IPS-NIHi11 (cell line): Measurements from ENCODE around the gene PRELP.
"Not testable (repeated sequence)": the region's sequence is repeated elsewhere in the genome, so short reads cannot be mapped to it uniquely, and the experiment has no call there.

Experiments used
- DNase-seq: peaks from one replicate; pipeline ENCODE4 v3.0.0; 2012; ENCODE audit warnings: mixed read lengths, low spot score

The PRELP gene

GRCh38 chr1:203508463-203509073, 33.0 kb downstream of the PRELP start:
- no peak for DNase-seq

DNA sequence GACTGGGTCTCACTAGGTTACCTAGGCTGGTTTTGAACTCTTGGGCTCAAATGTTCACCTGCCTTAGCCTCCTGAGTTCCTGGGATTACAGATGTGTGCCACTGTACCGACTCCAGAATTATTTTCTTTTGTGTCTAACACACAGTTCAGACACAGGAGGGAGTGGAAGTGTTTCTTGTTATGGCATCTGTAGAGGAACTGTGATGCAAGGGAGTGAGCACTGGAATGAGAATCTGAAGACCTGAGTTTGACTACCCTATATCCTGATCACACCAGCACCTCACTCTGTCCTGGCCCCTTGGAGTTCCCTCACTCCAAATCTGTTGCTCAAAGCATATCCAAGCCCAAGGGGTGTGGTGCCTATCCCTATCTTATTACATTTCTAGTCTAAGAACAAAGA, 33.5 kb downstream of the PRELP start:
- DNase-seq = no peak

DNA sequence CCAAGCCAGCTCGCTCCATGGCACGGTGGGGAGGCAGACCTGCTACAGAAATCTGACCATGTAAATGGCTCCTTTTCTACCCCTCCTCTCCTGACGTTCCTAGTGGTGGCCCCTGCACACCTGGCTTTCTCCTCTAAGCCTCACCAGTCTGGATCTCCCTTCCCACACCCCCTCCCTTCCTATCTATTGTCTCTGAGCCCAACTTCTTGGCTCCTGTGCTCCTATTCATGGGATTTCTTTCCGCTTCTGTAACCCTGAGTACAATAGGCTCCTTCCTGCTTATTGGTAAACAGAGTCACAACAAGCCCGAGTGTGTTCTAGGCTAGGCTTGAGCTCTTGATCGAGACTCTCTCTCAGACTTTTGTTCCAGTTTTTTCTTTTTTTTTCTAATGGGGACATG, 35.9 kb downstream of the PRELP start:
- DNase-seq = no peak

GRCh38 chr1:203511930-203512329, 36.3 kb downstream of the PRELP start:
- DNase-seq = no peak

GRCh38 chr1:203512517-203512847, 36.9 kb downstream of the PRELP start:
- no peak for DNase-seq

GRCh38 chr1:203512848-203513584, 37.4 kb downstream of the PRELP start:
- peak; percentile 42 for DNase-seq

DNA sequence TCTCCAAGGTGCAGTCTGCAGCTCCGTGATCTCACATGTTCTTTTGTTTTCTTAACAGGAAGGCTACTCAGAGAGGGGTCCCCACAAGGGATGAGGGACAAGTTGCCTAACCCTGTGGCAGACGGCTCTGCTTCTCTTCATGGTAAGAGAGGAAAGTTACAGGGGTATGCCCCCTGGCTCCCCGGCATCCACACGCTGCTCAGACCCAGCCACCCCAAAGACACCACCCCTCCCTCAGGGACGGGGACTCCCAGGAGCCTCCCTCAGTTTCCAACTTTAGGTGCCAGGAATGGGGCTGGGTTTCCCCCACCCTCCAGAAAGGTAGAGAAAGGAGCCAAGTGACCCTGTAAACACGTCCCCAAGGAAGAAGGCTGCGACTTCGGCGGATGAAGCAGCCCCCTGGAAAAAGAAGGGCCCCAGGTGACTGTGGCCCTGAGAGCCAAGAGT, 38.0 kb downstream of the PRELP start:
- no peak for DNase-seq

- DNase-seq = no peak
These were observed 40.6 kb downstream of the PRELP start for GRCh38 chr1:203516184-203516583.

DNA sequence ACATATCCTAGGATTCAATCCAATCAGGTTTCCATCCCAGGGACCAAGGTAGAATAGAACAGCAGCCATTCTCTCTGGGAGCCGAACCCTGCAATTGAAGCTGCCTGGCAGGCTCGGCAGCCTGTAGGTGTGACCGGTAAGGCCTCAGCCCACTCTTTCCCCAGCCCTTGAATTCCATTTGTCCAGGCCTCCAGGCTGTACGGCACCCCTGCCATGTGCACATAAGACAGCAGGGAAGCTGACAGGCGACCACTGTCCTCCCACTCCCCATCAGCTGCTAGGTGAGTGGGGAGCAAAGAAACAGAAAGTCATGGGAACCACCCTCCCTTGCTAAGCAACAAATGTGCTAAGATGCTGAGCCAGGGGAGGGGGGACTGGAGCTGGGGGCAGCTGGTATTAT, 41.3 kb downstream of the PRELP start:
- DNase-seq = no peak

DNA sequence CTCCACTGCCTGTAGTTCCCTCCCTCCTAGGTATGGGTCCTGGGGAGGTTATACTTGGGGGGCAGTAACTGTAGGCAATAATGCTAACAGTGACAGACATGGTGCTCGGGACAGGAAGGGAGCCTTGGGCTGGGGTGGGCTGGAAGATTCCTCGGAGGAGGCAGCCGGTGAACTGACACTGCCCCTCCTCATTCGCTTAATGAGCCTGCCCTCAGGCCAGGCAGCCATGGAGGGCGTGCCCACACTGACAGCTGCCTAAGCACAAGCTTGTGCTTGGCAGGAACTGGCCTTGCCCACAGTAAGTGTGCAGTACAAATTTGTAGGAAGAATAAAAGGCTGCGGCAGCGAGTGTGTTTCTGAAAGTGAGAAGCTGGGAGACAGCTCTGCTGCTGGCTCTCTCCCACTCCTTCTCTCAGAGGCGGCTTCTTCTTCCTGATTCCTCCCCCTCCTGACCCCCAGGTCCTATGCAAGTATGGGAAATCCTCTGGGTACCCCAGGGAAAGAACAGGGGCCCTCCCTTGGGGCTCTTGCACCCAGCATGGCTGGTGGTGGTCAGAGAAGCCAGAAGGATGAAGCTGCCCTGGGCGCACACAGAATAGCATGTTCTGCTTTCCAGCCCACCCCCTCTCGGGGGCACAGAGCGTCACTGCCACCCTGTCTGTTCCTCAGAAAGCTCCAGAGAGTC, 42.0 kb downstream of the PRELP start:
- no peak for DNase-seq

DNA sequence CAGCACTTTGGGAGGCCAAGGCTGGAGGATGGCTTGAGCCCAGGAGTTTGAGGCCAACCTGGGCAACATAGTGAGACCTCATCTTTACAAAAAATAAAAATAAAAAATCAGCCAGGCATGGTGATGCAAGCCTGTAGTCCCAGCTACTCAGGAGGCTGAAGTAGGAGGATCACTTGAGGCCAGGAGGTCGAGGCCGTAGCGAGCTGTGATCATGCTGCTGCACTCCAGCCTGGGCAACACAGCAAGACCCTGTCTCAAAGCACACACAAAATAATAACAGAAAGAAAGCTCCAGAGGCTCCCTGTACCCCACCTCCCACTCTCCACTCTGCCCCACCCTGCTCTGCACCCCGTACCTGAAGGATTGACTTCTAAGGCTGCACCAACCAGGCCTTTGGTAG, 42.5 kb downstream of the PRELP start:
- not testable (repeated sequence) for DNase-seq

DNA sequence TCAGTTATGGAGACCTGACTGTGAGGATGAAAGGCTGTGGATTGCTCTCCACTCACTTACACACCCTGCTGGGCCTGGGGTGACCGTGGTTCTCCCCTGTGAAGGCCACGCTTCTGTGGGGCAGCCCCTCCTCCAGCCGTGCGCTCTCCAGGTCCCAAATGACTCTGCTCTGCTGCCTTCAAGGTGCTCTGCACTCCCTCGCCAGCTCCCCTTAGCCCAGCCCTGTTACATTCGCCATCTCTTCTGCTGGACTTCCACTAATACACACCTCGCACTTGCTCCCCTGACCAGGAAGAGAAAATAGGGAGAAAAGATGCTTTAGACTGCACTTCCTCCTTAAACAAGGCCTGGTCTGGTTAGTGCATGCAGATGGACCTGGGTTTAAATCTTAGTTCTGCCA, 42.9 kb downstream of the PRELP start:
- no peak for DNase-seq

GRCh38 chr1:203519053-203519840, 43.6 kb downstream of the PRELP start:
- DNase-seq = peak; percentile 60

DNA sequence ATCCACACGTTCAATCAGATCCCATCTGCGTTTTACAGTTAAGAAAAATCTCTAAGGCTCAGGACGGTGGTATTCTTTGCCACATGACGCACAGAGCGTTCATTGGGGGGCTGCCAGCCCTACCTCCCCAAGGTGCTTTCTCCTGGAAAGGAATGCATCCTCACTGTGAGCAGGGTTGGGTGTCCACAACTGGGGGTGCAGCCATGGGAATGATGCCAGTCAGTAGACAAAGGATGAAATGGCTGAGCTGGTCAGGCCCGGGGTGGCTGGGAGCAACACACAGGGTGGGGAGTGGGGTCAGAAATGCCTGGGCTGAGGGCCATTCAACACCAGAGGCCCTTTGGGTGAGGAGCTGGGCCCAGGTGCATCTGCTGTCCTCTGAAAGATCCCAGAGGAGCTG, 44.3 kb downstream of the PRELP start:
- no peak for DNase-seq

DNA sequence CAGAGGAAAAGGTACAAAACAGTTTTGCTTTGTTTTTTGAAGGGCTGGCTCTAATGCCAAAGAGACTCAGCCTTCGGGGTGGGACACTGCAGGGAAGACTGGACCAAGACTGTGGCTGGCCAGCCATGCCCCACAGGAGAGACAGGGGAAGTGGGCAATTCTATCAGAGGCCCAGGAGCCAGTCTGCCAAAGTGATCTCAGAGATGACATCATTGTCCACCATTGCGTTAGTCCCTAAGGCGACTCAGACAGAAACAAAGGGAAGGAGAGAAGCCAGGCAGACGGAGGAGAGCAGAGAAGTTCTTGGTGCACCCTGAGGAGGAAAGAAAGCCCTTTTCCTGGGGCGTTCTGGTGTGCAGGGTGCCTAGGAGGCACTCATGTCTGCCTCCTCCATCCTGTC, 44.7 kb downstream of the PRELP start:
- no peak for DNase-seq

- no peak for DNase-seq
These were observed 45.6 kb downstream of the PRELP start for GRCh38 chr1:203521074-203521794.

DNA sequence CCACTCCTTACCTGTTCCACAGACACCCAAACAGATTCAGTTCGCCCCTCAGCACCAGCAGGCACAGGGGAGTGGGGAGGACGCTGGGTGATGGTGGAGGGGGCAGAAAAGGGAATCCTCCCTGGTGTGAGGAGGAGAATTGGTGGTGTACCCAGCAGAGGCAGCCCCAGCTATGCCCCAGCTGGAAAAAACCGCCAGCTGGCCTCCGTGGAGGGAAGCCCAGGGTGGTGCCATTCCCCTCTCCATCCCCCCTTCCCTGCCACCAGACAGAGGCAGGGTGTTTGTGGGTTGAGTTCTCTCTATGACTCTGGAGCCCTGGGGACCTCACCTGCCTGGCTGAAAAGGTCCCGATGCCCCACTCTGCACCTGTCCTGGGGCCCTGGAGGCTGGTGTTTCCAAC, 46.2 kb downstream of the PRELP start:
- DNase-seq = no peak

DNA sequence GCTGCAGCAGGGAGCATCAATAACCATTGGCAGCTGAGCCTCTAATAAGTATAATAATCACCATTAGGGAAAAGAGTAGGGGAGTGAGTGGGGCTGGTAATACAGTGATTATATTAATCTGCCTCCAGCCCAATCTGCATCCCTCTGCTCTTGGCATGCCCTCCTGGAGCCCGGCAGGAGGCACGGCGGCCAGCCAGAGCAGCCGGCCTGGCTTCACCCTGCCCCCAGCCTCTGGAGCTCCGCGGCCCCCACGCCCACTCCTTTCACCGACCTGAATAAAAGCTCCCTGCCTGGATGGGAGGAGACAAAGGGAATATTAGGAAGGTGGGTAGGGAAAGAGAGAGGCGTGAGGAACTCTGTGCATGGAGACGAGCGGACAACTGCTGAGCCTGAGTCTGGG, 46.6 kb downstream of the PRELP start:
- peak; percentile 62 for DNase-seq

- no peak for DNase-seq
These were observed 48.1 kb downstream of the PRELP start for GRCh38 chr1:203523667-203524066.

DNA sequence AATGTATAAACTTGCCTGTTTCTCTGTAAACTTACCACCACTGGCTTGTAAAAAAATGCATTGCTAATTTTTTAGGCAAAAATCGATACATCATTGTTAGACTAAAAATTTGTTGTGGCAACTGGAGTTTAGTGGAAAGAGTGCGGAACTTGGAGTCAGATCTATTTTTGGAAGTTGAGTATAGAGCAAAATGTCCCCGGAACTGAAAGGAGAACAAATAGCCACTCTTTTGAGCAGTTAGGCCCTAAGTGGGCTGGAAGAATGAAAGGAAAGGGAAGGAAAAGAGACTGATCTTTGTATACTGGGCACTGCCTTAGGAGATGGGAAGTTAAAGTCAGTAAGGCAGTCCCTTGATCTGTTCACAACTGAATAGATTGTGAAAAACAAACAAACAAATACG, 48.5 kb downstream of the PRELP start:
- no peak for DNase-seq

- no peak for DNase-seq
These were observed 49.2 kb downstream of the PRELP start for GRCh38 chr1:203524824-203525223.

- DNase-seq = no peak
These were observed 50.1 kb downstream of the PRELP start for GRCh38 chr1:203525685-203526084.
